ENCODE measurements around the gene NAP1L1.

GRCh38 chr12:76026643-76027063 lies 57.8 kb downstream of the NAP1L1 start:
- TF ChIP-seq CTCF (conservative IDR thresholded peaks at IDR 0.05) (no peak), EZH2 (IDR thresholded peaks at IDR 0.05; ENCODE audit: low read depth) (no peak)

Measured in PC-9 (cell line).